ENCODE data around the gene NECAP2.
"Not testable (repeated sequence)": the region's sequence is repeated elsewhere in the genome, so short reads cannot be mapped to it uniquely, and the experiment has no call there.

Gene NECAP2

GRCh38 chr1:16425125-16426025 is 15.1 kb upstream of the NECAP2 start:
- no peak for DNase-seq (ENCODE audit: low read depth in 1 of 2, low spot score in 1 of 2)

- no peak for DNase-seq (ENCODE audit: low read depth in 1 of 2, low spot score in 1 of 2)
These were observed 9.9 kb upstream of the NECAP2 start for GRCh38 chr1:16430606-16431005.

- no peak for DNase-seq (ENCODE audit: low read depth in 1 of 2, low spot score in 1 of 2)
These were observed 7.5 kb upstream of the NECAP2 start for GRCh38 chr1:16433030-16433429.

GRCh38 chr1:16434007-16434406 is 6.5 kb upstream of the NECAP2 start:
- DNase-seq (ENCODE audit: low read depth in 1 of 2, low spot score in 1 of 2): no peak

GRCh38 chr1:16434501-16434900 is 6.0 kb upstream of the NECAP2 start:
- no peak for DNase-seq (ENCODE audit: low read depth in 1 of 2, low spot score in 1 of 2)

- no peak for DNase-seq (ENCODE audit: low read depth in 1 of 2, low spot score in 1 of 2)
These were observed 3.5 kb upstream of the NECAP2 start, which contains the start of gene SPATA21 for GRCh38 chr1:16436946-16437474. Gene SPATA21 (minus strand): TSS chr1:16437424. CDS start chr1:16431371, 6,053 bp downstream.

GRCh38 chr1:16438516-16438915 is 2.0 kb upstream of the NECAP2 start:
- no peak for DNase-seq (ENCODE audit: low read depth in 1 of 2, low spot score in 1 of 2)

GRCh38 chr1:16438924-16439323 is 1.6 kb upstream of the NECAP2 start:
- no peak for DNase-seq (ENCODE audit: low read depth in 1 of 2, low spot score in 1 of 2)

GRCh38 chr1:16440131-16440469 is 424 bp upstream of the NECAP2 start:
- no peak for DNase-seq (ENCODE audit: low read depth in 1 of 2, low spot score in 1 of 2)

GRCh38 chr1:16441282-16441665 is 750 bp downstream of the NECAP2 start:
- DNase-seq (ENCODE audit: low read depth in 1 of 2, low spot score in 1 of 2): no peak

- DNase-seq (ENCODE audit: low read depth in 1 of 2, low spot score in 1 of 2): no peak
These were observed 1.7 kb downstream of the NECAP2 start for GRCh38 chr1:16442265-16442664.

- DNase-seq (ENCODE audit: low read depth in 1 of 2, low spot score in 1 of 2): no peak
These were observed 2.4 kb downstream of the NECAP2 start for GRCh38 chr1:16442941-16443340.

GRCh38 chr1:16443975-16444770 is 3.6 kb downstream of the NECAP2 start:
- DNase-seq (ENCODE audit: low read depth in 1 of 2, low spot score in 1 of 2): no peak

GRCh38 chr1:16445052-16445451 is 4.5 kb downstream of the NECAP2 start:
- no peak for DNase-seq (ENCODE audit: low read depth in 1 of 2, low spot score in 1 of 2)

GRCh38 chr1:16446116-16446515 is 5.6 kb downstream of the NECAP2 start:
- DNase-seq (ENCODE audit: low read depth in 1 of 2, low spot score in 1 of 2): no peak

- DNase-seq (ENCODE audit: low read depth in 1 of 2, low spot score in 1 of 2): no peak
These were observed 7.1 kb downstream of the NECAP2 start for GRCh38 chr1:16447641-16448040.

GRCh38 chr1:16449065-16449464 is 8.5 kb downstream of the NECAP2 start:
- no peak for DNase-seq (ENCODE audit: low read depth in 1 of 2, low spot score in 1 of 2)

- no peak for DNase-seq (ENCODE audit: low read depth in 1 of 2, low spot score in 1 of 2)
These were observed 9.1 kb downstream of the NECAP2 start for GRCh38 chr1:16449666-16450065.

- no peak for DNase-seq (ENCODE audit: low read depth in 1 of 2, low spot score in 1 of 2)
These were observed 10.4 kb downstream of the NECAP2 start for GRCh38 chr1:16450863-16451481.

GRCh38 chr1:16451841-16452528 is 11.5 kb downstream of the NECAP2 start:
- no peak for DNase-seq (ENCODE audit: low read depth in 1 of 2, low spot score in 1 of 2)

GRCh38 chr1:16454909-16455308 is 14.4 kb downstream of the NECAP2 start:
- DNase-seq (ENCODE audit: low read depth in 1 of 2, low spot score in 1 of 2): not testable (repeated sequence)

Measured in stimulated activated CD4-positive, alpha-beta T cell treated with anti-CD3 and anti-CD28 coated beads, Interleukin-15, amount 100 ng/mL, for 1 hour (primary cell).